ENCODE results near the gene MCOLN1.
A peak's percentile ranks its signal among the peaks of the same experiment; 100 is the strongest.

MCOLN1 gene

GRCh38 chr19:7544626-7545025 lies 22.2 kb downstream of the MCOLN1 start:
- DNase-seq (ENCODE audit: low spot score): no peak

- DNase-seq (ENCODE audit: low spot score): no peak
Measured at GRCh38 chr19:7545300-7545699, 22.9 kb downstream of the MCOLN1 start.

GRCh38 chr19:7545904-7546303 lies 23.5 kb downstream of the MCOLN1 start:
- DNase-seq (ENCODE audit: low spot score): no peak

GRCh38 chr19:7547159-7547558 lies 24.7 kb downstream of the MCOLN1 start:
- no peak for DNase-seq (ENCODE audit: low spot score)

- DNase-seq (ENCODE audit: low spot score): no peak
Measured at GRCh38 chr19:7549429-7550148, 27.2 kb downstream of the MCOLN1 start.

- DNase-seq (ENCODE audit: low spot score): no peak
Measured at GRCh38 chr19:7550169-7550770, 27.8 kb downstream of the MCOLN1 start.

- DNase-seq (ENCODE audit: low spot score): peak; percentile 75
Measured at GRCh38 chr19:7550987-7551761, 28.8 kb downstream of the MCOLN1 start.

- peak; percentile 2 for DNase-seq (ENCODE audit: low spot score)
Measured at GRCh38 chr19:7552781-7553180, 30.4 kb downstream of the MCOLN1 start.

- DNase-seq (ENCODE audit: low spot score): no peak
Measured at GRCh38 chr19:7554565-7554964, 32.1 kb downstream of the MCOLN1 start.

GRCh38 chr19:7554990-7555864 lies 32.8 kb downstream of the MCOLN1 start:
- peak; percentile 72 for DNase-seq (ENCODE audit: low spot score)

GRCh38 chr19:7556696-7557315 lies 34.4 kb downstream of the MCOLN1 start:
- no peak for DNase-seq (ENCODE audit: low spot score)

- no peak for DNase-seq (ENCODE audit: low spot score)
Measured at GRCh38 chr19:7558667-7559066, 36.2 kb downstream of the MCOLN1 start.

- DNase-seq (ENCODE audit: low spot score): no peak
Measured at GRCh38 chr19:7559102-7559501, 36.7 kb downstream of the MCOLN1 start.

GRCh38 chr19:7560255-7560654 lies 37.8 kb downstream of the MCOLN1 start:
- DNase-seq (ENCODE audit: low spot score): no peak

- DNase-seq (ENCODE audit: low spot score): no peak
Measured at GRCh38 chr19:7561325-7561724, 38.9 kb downstream of the MCOLN1 start.

GRCh38 chr19:7562646-7563393 lies 40.4 kb downstream of the MCOLN1 start:
- no peak for DNase-seq (ENCODE audit: low spot score)

- DNase-seq (ENCODE audit: low spot score): no peak
Measured at GRCh38 chr19:7564866-7565265, 42.4 kb downstream of the MCOLN1 start.

- no peak for DNase-seq (ENCODE audit: low spot score)
Measured at GRCh38 chr19:7565332-7565731, 42.9 kb downstream of the MCOLN1 start.

- no peak for DNase-seq (ENCODE audit: low spot score)
Measured at GRCh38 chr19:7570761-7571160, 48.3 kb downstream of the MCOLN1 start.

GRCh38 chr19:7575434-7576040 lies 53.1 kb downstream of the MCOLN1 start:
- DNase-seq (ENCODE audit: low spot score): peak; percentile 51

Data from AG20443 (cell line).